Osteocyte (in vitro differentiated cells): Measurements from ENCODE around the gene SRF. TPM values are rescaled to one million over a fixed set of nuclear protein-coding genes. Genes with fewer than 3 reads are reported as not detected.

Experiments used
- DNase-seq: peaks from one replicate; pipeline ENCODE4 v3.0.0; 2021; ENCODE audit warnings: mixed read lengths; ENCODE audit not compliant: unreplicated experiment; ENCODE audit errors: extremely low spot score
- H3K27ac Mint-ChIP-seq: one replicate; pipeline ENCODE4 v1.8.0; 2021; ENCODE audit warnings: mild to moderate bottlenecking, mixed read lengths; ENCODE audit not compliant: unreplicated experiment
- H3K27me3 Mint-ChIP-seq: one replicate; pipeline ENCODE4 v1.8.0; 2021; ENCODE audit warnings: mixed read lengths; ENCODE audit not compliant: unreplicated experiment
- H3K36me3 Mint-ChIP-seq: one replicate; pipeline ENCODE4 v1.8.0; 2021; ENCODE audit warnings: mixed read lengths; ENCODE audit not compliant: unreplicated experiment
- H3K4me1 Mint-ChIP-seq: one replicate; pipeline ENCODE4 v1.8.0; 2021; ENCODE audit warnings: mixed read lengths; ENCODE audit not compliant: unreplicated experiment
- H3K4me3 Mint-ChIP-seq: one replicate; pipeline ENCODE4 v1.8.0; 2021; ENCODE audit warnings: mild to moderate bottlenecking, moderate library complexity, mixed read lengths; ENCODE audit not compliant: unreplicated experiment
- H3K9me3 Mint-ChIP-seq: one replicate; pipeline ENCODE4 v1.8.0; 2021; ENCODE audit warnings: mixed read lengths; ENCODE audit not compliant: unreplicated experiment
- CTCF ChIP-seq: fragments of 200-600 bp; sonication (generic); IDR thresholded peaks from 2 replicates; pipeline ENCODE4 v1.5.0; 2021; ENCODE audit warnings: antibody characterized with exemption, mild to moderate bottlenecking, moderate library complexity
- total RNA-seq: library from RNA; stranded (reverse); gene quantifications from 2 replicates; pipeline ENCODE4 v1.2.1, GENCODE V29; 2021

The SRF gene
- total RNA-seq, 1 donor from 2014 or later: 32.5 TPM

DNA sequence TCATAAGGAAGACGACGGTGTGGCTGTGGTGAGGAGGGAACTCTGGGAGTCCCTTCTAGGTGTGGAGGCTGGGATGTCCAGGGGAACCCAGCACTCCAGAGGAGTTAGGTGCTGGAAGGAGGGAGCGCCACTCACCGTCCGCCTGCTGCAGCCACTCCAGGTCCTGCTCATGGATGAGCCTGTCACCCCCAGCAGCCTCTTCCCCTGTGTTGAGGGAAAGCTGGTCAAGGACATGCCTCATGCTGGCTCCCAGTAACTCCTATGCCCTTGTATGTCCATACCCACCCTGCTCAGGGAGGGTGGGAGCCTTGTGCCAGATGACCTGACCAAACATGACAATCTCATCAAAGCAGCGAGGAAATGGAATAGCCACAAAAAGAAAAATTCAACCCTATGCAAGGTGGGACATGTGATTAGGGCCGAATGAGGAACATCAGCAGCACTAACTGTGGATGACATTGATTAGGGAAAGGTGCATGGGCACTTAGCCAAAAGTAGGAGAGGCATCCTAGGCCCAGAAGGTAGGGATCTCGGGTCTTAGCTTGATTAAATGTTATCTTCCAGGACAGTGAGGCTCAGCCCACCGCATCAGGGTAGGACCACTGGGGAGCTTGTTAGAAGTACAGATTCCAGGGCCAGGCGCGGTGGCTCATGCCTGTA, 55.3 kb downstream of the SRF start:
- H3K36me3 Mint-ChIP-seq: peaks cover 5% of the 10 kb centered on the region
- H3K4me3 Mint-ChIP-seq: no peak overlapping the region
- H3K4me1 Mint-ChIP-seq: peaks cover 21% of the 10 kb centered on the region
- peaks cover 3% of the 10 kb centered on the region for H3K27me3 Mint-ChIP-seq
- no peaks in the 10 kb centered on the region for H3K9me3 Mint-ChIP-seq
- H3K27ac Mint-ChIP-seq: no peak overlapping the region
- no peak for DNase-seq
- no peak for TF ChIP-seq CTCF

GRCh38 chr6:43228951-43229802, 58.1 kb downstream of the SRF start, which contains the start of gene DNPH1:
Gene DNPH1, minus strand, starts transcription at chr6:43229481. Its CDS starts 25 bp downstream, at chr6:43229456.
- H3K4me3 Mint-ChIP-seq: peak within 1 kb of the TSS; percentile 72
- peak; percentile 93 for DNase-seq
- H3K4me1 Mint-ChIP-seq: peaks cover 21% of the 10 kb centered on the region
- H3K27ac Mint-ChIP-seq: peak within 1 kb of the TSS; percentile 56
- peaks cover under 1% of the 10 kb centered on the region for H3K36me3 Mint-ChIP-seq
- TF ChIP-seq CTCF: peak; percentile 99
- no peaks in the 10 kb centered on the region for H3K9me3 Mint-ChIP-seq
- H3K27me3 Mint-ChIP-seq: peaks cover 19% of the 10 kb centered on the region

DNA sequence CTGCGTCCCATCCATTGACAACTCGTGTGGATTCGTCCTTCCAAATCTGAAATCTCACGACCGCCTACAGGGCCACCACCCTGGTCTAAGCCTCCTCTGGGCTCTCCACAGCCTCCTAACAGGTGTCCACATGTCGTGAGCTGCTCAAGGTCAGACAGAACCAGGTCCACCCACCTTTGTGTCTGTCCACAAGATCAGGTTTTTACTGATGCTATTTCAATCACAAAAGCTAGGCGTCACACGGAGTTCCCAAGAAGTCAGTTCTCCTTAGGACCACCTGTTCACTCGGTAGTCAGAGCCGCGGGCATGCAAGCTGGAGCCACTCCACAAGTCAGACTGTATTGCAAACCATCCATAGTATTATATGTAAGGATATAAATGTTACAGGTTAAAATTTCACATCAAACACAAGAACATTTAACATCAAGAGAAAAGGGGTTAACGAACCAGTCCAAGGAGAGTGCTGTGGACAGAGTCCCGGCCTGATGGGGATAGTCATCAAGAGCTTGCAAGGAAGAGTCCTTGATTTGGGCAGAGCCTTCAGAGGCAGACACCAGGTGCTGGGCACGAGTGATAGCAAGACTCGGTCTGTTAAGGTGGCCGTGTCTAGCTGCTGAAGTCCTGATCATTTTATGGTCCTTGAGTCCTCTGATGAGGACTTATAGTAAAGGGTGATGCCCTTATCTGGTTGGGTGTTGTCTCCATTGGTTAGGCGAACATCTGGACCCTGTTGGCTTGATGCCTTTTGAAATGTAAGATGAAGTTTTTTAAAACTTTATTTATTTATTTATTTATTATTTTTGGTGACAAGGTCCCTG, 58.9 kb downstream of the SRF start:
- no peak for DNase-seq
- Mint-ChIP-seq H3K27ac (peak overlapping the region; percentile 56), H3K4me1 (peaks cover 17% of the 10 kb centered on the region), H3K27me3 (peaks cover 19% of the 10 kb centered on the region), H3K9me3 (no peaks in the 10 kb centered on the region), H3K36me3 (no peaks in the 10 kb centered on the region), H3K4me3 (peak overlapping the region; percentile 64)
- TF ChIP-seq CTCF: no peak

- no peak overlapping the region for H3K27ac Mint-ChIP-seq
- H3K36me3 Mint-ChIP-seq: no peaks in the 10 kb centered on the region
- no peak overlapping the region for H3K4me3 Mint-ChIP-seq
- TF ChIP-seq CTCF: no peak
- no peaks in the 10 kb centered on the region for H3K9me3 Mint-ChIP-seq
- no peak for DNase-seq
- H3K27me3 Mint-ChIP-seq: peaks cover 21% of the 10 kb centered on the region
- H3K4me1 Mint-ChIP-seq: peaks cover 17% of the 10 kb centered on the region
Measured at GRCh38 chr6:43231053-43231452, 60.0 kb downstream of the SRF start.

Other genes with a start within 250 kb of the SRF start
- 69.0 and 73.6 TPM in 2 replicates for gene CNPY3, start 241.8 kb upstream of the SRF start, total RNA-seq
- gene GNMT, start 210.5 kb upstream of the SRF start, total RNA-seq: 0.44 and 0.97 TPM in 2 replicates
- 27.1 and 27.3 TPM in 2 replicates for gene PEX6, start 192.1 kb upstream of the SRF start, total RNA-seq
- 44.3 and 46.1 TPM in 2 replicates for gene PPP2R5D, start 186.7 kb upstream of the SRF start, total RNA-seq
- gene MEA1, start 157.3 kb upstream of the SRF start, total RNA-seq: 66.2 and 67.8 TPM in 2 replicates
- gene KLHDC3, start 157.0 kb upstream of the SRF start, total RNA-seq: 112 and 114 TPM in 2 replicates
- 58.1 and 66.2 TPM in 2 replicates for gene RRP36, start 149.6 kb upstream of the SRF start, total RNA-seq
- 59.9 and 62.3 TPM in 2 replicates for gene CUL7, start 117.4 kb upstream of the SRF start, total RNA-seq
- 50.7 and 55.2 TPM in 2 replicates for gene MRPL2, start 111.8 kb upstream of the SRF start, total RNA-seq
- gene KLC4, start 111.6 kb upstream of the SRF start, total RNA-seq: 39.0 and 44.5 TPM in 2 replicates
- gene PTK7, start 95.0 kb upstream of the SRF start, total RNA-seq: 183 and 189 TPM in 2 replicates
- 39.5 and 41.9 TPM in 2 replicates for gene CUL9, start 10.9 kb downstream of the SRF start, total RNA-seq
- 27.2 and 35.6 TPM in 2 replicates for gene DNPH1, start 58.2 kb downstream of the SRF start, total RNA-seq
- gene TTBK1, start 72.2 kb downstream of the SRF start, total RNA-seq: 0.05 and 0.08 TPM in 2 replicates
- gene SLC22A7, start 127.0 kb downstream of the SRF start, total RNA-seq: not detected in 2 replicates
- 1.4 and 1.8 TPM in 2 replicates for gene CRIP3, start 137.6 kb downstream of the SRF start, total RNA-seq
- 25.1 and 26.0 TPM in 2 replicates for gene ZNF318, start 198.4 kb downstream of the SRF start, total RNA-seq